HG03135 (cell line): ENCODE results near the gene ELL2.
"Not testable (repeated sequence)": the region's sequence is repeated elsewhere in the genome, so short reads cannot be mapped to it uniquely, and the experiment has no call there.

Source experiments
- ATAC-seq: cut with Tn5 transposase; IDR thresholded peaks from one replicate; pipeline ENCODE4 v1.9.1; 2021; ENCODE audit warnings: mild to moderate bottlenecking, moderate library complexity; ENCODE audit not compliant: unreplicated experiment

The ELL2 gene

DNA sequence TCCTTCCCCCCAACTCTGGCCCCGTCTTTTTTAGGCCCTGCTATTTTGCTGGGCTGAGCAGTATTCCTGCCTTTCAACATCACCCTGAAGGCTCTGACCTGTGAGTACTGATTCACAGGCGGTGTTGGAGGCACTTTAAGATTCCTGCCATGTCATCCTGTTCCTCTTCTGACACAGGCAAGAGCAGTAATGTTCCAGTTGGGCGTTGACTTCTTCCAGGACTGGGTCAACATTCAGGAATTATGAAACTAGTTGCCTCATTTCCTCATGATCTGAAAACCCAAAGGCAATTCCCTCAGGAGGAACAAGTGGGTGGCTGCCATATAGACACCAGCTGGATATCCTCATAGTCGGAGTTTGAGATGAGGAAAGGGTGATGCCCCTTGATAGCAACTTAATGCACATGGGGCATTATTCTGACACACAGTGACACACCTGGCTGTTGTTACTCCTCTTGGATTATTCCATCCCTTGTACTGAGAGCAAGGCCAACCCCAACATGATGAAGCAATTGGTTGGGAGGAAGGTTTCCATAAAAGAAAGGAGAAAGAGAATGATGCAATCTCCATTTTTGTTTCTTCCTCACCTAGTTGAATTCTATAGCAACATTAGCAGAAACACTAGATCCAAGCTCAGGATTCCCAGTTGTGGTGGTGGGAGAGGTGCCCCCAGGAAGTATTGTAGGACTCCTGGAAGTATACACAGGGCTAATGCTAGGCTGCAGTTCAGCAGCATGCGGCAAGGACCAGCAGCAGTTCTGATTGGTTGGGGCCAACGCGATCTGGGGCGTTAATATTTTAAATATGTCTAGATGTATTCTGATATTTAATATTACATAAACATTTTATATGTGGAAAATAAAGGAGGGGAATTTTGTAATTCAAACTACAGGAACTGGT lies 119.5 kb downstream of the ELL2 start:
- no peak for ATAC-seq

DNA sequence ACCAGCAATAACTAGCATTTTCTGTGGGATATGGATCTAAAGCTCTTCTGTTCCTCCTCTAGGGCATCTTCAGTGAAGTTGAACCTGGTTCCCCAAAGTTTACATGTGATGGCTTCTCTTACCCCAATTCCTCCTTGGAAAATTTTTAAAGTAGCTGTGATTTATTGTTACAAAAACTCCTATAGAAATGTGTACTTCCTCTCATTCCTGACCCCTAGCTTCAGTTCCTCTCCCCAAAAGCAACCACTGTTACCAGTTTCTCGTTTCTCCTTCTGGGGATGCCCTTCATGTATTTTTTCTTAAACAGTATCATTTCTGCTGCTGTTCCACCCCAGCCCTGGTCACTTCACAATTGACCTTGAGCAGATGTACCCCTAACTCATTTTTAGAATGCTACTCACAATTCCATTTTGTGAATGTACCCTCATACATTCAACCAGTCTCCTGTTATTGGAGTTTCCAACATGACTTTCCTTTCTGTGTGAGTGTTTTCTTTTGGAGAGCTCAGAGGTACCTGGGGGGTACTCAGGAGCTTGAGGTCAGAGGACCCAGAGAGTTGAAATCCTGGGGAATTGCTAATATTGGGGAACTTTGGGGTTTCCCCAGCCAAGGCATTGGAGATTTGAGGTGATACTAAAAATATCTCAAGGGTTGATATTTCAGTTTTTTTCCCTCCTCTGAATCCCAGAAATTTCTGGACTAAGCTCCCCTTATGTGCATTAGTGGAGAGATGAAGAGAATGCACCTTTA lies 120.5 kb downstream of the ELL2 start:
- ATAC-seq, result no peak

DNA sequence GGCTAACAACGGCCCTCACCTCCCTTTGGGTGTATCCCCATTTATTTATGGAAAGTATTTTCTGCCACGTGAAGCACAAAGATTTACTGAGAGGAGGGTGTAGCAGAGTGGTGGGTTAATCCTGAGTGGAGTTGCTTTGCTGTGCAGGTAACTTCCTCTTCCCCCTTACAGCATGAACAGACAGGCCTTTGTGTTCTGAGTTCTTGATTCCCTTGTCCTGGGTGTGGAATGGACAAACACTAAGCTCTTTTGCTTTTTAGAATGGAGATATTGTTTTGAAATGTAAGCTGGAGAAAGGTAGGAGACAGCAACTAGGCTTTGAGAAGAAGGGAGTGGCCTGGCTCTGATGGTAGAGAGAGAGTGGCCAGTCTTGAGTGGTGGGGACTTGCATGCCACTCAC lies 122.0 kb downstream of the ELL2 start:
- no peak for ATAC-seq

DNA sequence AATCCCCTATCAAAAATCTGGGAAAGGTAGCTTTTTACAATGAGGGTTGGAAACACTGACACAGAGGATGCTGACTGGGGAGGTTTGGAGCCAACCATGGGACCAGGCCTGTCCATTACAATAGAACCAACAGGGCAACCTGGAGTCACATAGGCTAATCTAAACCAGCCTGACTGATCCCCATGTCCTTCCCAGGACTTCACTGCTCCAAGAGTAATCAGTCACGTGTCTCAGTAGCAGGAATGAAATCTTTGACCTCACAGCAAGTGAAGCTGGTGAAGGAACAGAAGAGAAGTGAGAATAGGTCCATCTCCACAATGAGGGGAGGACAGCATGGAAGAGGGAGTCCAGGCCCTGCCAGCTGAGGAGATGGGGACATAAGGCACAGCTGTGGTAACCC lies 123.1 kb downstream of the ELL2 start:
- ATAC-seq, result no peak

DNA sequence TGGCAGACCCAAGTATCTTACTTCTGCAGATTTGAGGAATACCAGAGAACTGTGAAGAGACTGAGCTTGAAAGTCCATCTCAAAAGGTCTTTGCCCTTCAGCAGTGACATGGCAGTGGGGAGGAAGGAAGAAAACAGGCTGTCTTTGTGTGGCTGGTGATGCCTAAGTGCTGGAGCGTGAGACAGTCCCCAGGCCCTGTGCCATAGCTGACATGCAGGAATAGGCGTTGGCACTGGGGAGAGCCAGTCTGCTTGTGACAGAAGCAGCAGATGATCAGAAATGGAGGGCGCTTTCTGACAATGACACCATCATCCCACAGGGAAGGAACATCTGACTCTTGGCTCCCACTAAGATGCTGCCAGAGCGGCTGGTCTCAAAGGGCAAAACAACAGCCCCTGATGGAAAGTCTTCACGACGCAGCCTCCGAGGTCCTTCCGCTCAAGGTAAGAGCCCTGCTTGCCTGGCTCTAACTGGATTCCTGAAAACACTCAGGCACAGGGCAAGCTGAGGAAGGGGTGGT lies 123.6 kb downstream of the ELL2 start:
- ATAC-seq, result no peak

DNA sequence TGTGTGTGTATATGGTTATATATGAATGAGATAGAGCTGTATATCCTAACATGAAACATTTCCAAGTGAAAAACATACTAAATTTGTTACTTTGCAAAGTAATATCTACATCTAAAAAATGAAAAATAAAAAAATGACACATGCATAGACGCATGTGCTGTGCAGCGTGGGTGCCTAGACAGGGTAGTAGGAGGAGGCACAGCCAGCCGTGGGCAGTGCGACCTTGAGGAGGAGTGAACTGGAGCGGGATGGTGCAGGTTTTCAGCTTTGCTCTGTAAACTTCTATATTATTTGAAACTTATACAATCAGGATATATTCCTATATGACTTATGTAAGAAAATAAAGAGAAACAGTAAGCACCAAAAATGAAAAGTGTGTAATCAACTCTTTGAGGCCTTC lies 124.2 kb downstream of the ELL2 start:
- ATAC-seq, result no peak

DNA sequence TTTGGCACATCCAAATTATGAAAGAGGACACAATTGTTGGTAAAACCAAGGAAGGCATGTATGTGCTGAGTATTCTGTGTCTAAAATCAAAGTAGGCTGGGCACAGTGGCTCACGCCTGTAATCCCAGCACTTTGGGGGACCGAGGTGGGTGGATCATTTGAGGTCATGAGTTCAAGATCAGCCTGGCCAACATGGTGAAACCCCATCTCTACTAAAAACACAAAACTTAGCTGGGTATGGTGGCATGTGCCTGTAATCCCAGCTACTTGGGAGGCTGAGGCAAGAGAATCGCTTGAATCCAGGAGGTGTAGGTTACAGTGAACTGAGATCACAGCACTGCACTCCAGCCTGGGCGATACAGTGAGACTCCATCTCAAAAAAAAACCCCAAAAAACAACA lies 124.7 kb downstream of the ELL2 start:
- not testable (repeated sequence) for ATAC-seq

DNA sequence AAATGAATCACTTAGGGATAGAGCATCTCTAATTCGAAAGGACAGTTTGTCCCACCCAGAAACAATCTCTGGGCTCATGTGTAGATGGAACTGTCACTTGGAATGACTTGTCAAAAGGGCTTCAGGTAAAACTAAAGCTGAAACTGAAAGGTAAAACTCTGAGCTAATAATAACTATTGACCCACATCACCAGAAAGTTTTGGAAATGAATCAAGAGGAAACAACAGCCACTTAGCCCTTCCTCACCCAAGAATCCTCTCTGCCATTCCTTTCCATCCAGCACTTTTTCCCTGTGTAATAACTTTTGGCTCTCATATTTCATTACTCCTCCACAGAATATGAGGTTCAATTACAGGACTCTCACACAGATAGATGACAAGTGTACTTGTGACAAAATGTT lies 125.1 kb downstream of the ELL2 start:
- no peak for ATAC-seq

DNA sequence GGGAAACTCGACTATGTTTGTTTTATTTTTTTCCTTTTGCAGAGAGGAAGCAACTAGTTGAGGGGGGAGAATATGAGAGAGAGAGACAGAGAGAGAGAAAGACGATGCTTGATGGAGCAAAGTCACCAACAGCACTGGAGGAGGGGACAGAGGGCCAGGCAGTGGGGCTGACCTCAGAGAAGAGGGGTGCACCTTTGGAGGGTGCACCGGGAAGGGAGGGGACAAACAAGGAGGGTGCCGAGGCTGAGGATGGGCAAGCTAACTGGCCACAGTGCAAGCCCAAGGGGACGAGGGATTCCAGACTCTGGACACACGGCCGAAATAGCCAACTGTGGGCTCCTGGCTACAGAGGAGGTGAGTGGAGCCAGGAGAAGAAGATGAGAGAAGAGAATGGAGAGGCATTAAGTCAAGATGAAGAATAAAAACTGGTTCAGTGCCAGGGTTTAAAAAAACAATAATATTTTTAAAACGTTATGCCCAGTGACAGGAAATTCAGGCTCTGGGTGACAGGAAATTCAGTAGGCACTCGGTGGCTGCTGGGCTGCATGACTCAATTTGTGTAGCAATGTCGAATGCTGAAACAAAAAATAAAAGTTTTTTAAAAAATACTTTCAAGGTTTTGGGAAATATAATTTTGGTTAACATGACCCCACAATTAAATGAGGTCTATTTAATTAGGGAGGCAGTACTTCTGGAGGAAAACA lies 125.8 kb downstream of the ELL2 start:
- ATAC-seq, result no peak
